GM23338 (cell line): ENCODE measurements around the gene BMP5. TPM values are rescaled to one million over a fixed set of nuclear protein-coding genes. Genes with fewer than 3 reads are reported as not detected.

Source experiments
- ATAC-seq: fragments of 200-7000 bp; cut with Tn5 transposase; 3 replicates; pipeline ENCODE4 v1.9.1; 2020
- DNase-seq: peaks from one replicate; pipeline ENCODE4 v3.0.0-alpha.2; 2015; ENCODE audit warnings: low spot score
- H2AFZ ChIP-seq: fragments of 200-600 bp; sonication (generic); 2 replicates; pipeline ENCODE4 v1.8.0; 2016; ENCODE audit warnings: antibody characterized with exemption, mild to moderate bottlenecking, moderate library complexity
- H3F3A ChIP-seq: fragments of 200-600 bp; sonication (generic); replicated peaks from 2 replicates; pipeline ENCODE4 v1.8.0; 2017; ENCODE audit warnings: antibody characterized with exemption, mixed run types, low read depth
- H3K27ac ChIP-seq: fragments of 200-600 bp; sonication (generic); 2 replicates; pipeline ENCODE4 v1.6.1; 2016; ENCODE audit warnings: low read depth
- H3K27me3 ChIP-seq: fragments of 200-600 bp; sonication (generic); 2 replicates; pipeline ENCODE4 v1.8.0; 2016; ENCODE audit warnings: mild to moderate bottlenecking, mixed run types, moderate library complexity; ENCODE audit not compliant: insufficient read depth
- H3K36me3 ChIP-seq: fragments of 200-600 bp; sonication (generic); 2 replicates; pipeline ENCODE4 v1.8.0; 2016; ENCODE audit warnings: mild to moderate bottlenecking; ENCODE audit not compliant: insufficient read depth
- H3K4me1 ChIP-seq: fragments of 200-600 bp; sonication (generic); 2 replicates; pipeline ENCODE4 v1.8.0; 2016; ENCODE audit warnings: mild to moderate bottlenecking, moderate library complexity; ENCODE audit not compliant: insufficient read depth
- H3K4me2 ChIP-seq: fragments of 200-600 bp; sonication (generic); 2 replicates; pipeline ENCODE4 v1.7.1; 2017; ENCODE audit warnings: mixed run types
- H3K4me3 ChIP-seq: fragments of 200-600 bp; sonication (generic); 2 replicates; pipeline ENCODE4 v1.6.1; 2016; ENCODE audit warnings: mixed run types
- H3K79me2 ChIP-seq: fragments of 200-600 bp; sonication (generic); replicated peaks from 2 replicates; pipeline ENCODE4 v1.8.0; 2017; ENCODE audit warnings: mild to moderate bottlenecking; ENCODE audit not compliant: insufficient read depth
- H3K9me2 ChIP-seq: fragments of 200-600 bp; sonication (generic); 2 replicates; pipeline ENCODE4 v1.8.0; 2017; ENCODE audit not compliant: insufficient read depth
- H4K20me1 ChIP-seq: fragments of 200-600 bp; sonication (generic); replicated peaks from 2 replicates; pipeline ENCODE4 v1.8.0; 2017; ENCODE audit warnings: mild to moderate bottlenecking; ENCODE audit not compliant: insufficient read depth
- H3K27ac Mint-ChIP-seq: 2 replicates; pipeline ENCODE4 v1.8.0; 2020; ENCODE audit warnings: inconsistent platforms, mild to moderate bottlenecking, moderate library complexity, mixed read lengths
- H3K27me3 Mint-ChIP-seq: 3 replicates; pipeline ENCODE4 v1.8.0; 2022; ENCODE audit warnings: low read depth, mild to moderate bottlenecking, moderate library complexity, mixed read lengths, inconsistent platforms; ENCODE audit not compliant: insufficient read depth, poor library complexity
- H3K36me3 Mint-ChIP-seq: 3 replicates; pipeline ENCODE4 v1.8.0; 2021; ENCODE audit warnings: low read depth, mild to moderate bottlenecking, inconsistent platforms, moderate library complexity, mixed read lengths
- H3K4me1 Mint-ChIP-seq: 3 replicates; pipeline ENCODE4 v1.8.0; 2020; ENCODE audit warnings: mild to moderate bottlenecking, inconsistent platforms, mixed read lengths
- H3K4me3 Mint-ChIP-seq: 3 replicates; pipeline ENCODE4 v1.8.0; 2021; ENCODE audit warnings: moderate library complexity, mild to moderate bottlenecking, inconsistent platforms, mixed read lengths
- H3K9me3 Mint-ChIP-seq: 3 replicates; pipeline ENCODE4 v1.8.0; 2020; ENCODE audit warnings: moderate library complexity, mild to moderate bottlenecking, inconsistent platforms, mixed read lengths
- CREB1 ChIP-seq: fragments of 250-450 bp; sonication (Bioruptor Pico); IDR thresholded peaks from 2 replicates; pipeline ENCODE4 v1.5.0; 2020; ENCODE audit warnings: low read depth, mild to moderate bottlenecking, moderate library complexity
- EZH2 ChIP-seq: fragments of 200-600 bp; sonication (generic); IDR thresholded peaks from one replicate; pipeline ENCODE4 v1.8.0; 2017; ENCODE audit warnings: antibody characterized with exemption, mild to moderate bottlenecking, low read depth; ENCODE audit not compliant: unreplicated experiment
- EZH2phosphoT487 ChIP-seq: fragments of 200-600 bp; sonication (generic); IDR thresholded peaks from one replicate; pipeline ENCODE4 v1.8.1; 2018; ENCODE audit warnings: antibody characterized with exemption; ENCODE audit not compliant: unreplicated experiment
- JUNB ChIP-seq: IDR thresholded peaks from one replicate; pipeline ENCODE4 v1.6.1; 2016; ENCODE audit warnings: antibody characterized with exemption; ENCODE audit not compliant: unreplicated experiment
- NANOG ChIP-seq: IDR thresholded peaks from 2 replicates; pipeline ENCODE4 v1.6.1; 2016; ENCODE audit warnings: antibody characterized with exemption, borderline replicate concordance
- REST ChIP-seq: IDR thresholded peaks from one replicate; pipeline ENCODE4 v1.6.1; 2018; ENCODE audit warnings: antibody characterized with exemption; ENCODE audit not compliant: unreplicated experiment
- STAT1 ChIP-seq: IDR thresholded peaks from one replicate; pipeline ENCODE4 v1.6.1; 2016; ENCODE audit warnings: antibody characterized with exemption; ENCODE audit not compliant: unreplicated experiment
- ZNF114 ChIP-seq: fragments of 250-450 bp; sonication (Bioruptor Pico); IDR thresholded peaks from 2 replicates; pipeline ENCODE4 v1.5.0; 2020; ENCODE audit warnings: mild to moderate bottlenecking, moderate library complexity
- ZNF331 ChIP-seq: fragments of 250-450 bp; sonication (Bioruptor Pico); IDR thresholded peaks from 2 replicates; pipeline ENCODE4 v1.5.0; 2020; ENCODE audit warnings: low read depth, mild to moderate bottlenecking, moderate library complexity
- polyA plus RNA-seq: library from polyadenylated mRNA; unstranded; fragments of >200 nt; fragmentation: Nextera tagmentation; extraction: Ambion mirVana; gene quantifications from 2 replicates; pipeline ENCODE4 v1.2.1, GENCODE V29; 2016
- total RNA-seq: library from RNA; depleted of rRNA; stranded (reverse); fragments of >200 nt; shearing (Covaris generic); gene quantifications from 2 replicates; pipeline ENCODE4 v1.2.3, GENCODE V29; 2014
- TF ChIP-seq, protein P1 (sequence below), 2 experiments: fragments of 200-600 bp in 1 of 2; sonication (generic) in 1 of 2; conservative IDR thresholded peaks; 2 replicates each; pipeline versions ENCODE4 v1.5.1 to v1.6.1; 2016 to 2017; ENCODE audit warnings: antibody characterized with exemption in 2 of 2, low read depth in 2 of 2, mild to moderate bottlenecking in 2 of 2, moderate library complexity in 1 of 2

The BMP5 gene
- total and polyA plus RNA-seq, 2 experiments from 2014 or later: 0.06 to 0.07 TPM

DNA sequence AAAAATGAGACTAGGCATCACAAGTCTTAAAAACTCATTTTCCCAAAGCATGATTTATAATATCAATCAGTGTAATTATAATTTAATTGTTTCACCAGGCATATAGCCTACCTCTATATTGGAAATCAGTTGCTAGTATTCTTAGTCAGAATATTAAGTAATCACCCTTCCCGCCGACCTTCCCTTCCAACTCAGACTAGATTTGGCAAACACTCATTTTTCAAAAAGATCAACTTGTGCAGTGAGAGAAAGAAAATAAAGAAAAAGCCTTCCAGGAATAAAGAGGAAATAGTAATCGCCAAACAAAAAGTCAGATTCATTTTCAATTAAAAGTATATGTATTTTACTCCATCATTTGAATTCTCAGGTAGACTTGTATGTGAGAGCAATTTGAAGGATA lies 1.9 kb upstream of the BMP5 start (continued):
- TF ChIP-seq ZNF331 (CRISPR knock-in tag) (no peak), EZH2 (no peak), ZNF114 (no peak), EZH2phosphoT487 (no peak), STAT1 (no peak), JUNB (no peak), REST (no peak)

DNA sequence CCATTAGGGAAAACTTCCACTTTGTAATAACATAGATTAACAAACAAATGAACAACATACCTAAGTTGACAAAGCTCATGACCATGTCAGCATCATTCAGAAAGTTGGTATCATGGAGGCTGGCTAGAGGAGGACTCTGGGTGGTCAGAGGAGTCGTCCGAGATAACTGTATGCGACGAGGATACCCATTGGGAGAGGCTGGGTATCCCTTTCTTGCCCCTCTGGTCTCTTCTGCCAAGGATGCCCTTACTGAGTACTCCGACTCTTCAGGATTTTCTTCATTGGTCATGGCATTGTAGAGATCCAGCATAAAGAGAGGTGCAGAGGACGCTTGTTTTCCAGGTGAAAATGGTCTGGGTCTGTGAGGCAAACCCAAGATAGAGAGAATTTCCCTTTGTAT lies 1.1 kb downstream of the BMP5 start:
- no peaks in the 10 kb centered on the region for H3K9me2 ChIP-seq
- H3K4me1 ChIP-seq: peaks cover 19% of the 10 kb centered on the region
- Mint-ChIP-seq H3K4me1 (peaks cover 28% of the 10 kb centered on the region), H3K27ac (no peak overlapping the region), H3K27me3 (peaks cover 2% of the 10 kb centered on the region), H3K4me3 (no peak overlapping the region), H3K9me3 (no peaks in the 10 kb centered on the region), H3K36me3 (no peaks in the 10 kb centered on the region)
- no peak overlapping the region for H3K27ac ChIP-seq
- H4K20me1 ChIP-seq: no peaks in the 10 kb centered on the region
- no peaks in the 10 kb centered on the region for H3K79me2 ChIP-seq
- H3K4me3 ChIP-seq: no peak overlapping the region
- no peak for ATAC-seq
- no peak overlapping the region for H2AFZ ChIP-seq
- no peaks in the 10 kb centered on the region for H3K27me3 ChIP-seq
- no peaks in the 10 kb centered on the region for H3K36me3 ChIP-seq
- H3K4me2 ChIP-seq: no peak overlapping the region
- no peak for DNase-seq
- H3F3A ChIP-seq: no peaks in the 10 kb centered on the region
- TF ChIP-seq CREB1 (CRISPR knock-in tag) (no peak), NANOG (no peak), JUNB (no peak), EZH2 (no peak), REST (no peak)
- TF ChIP-seq, protein P1, sequence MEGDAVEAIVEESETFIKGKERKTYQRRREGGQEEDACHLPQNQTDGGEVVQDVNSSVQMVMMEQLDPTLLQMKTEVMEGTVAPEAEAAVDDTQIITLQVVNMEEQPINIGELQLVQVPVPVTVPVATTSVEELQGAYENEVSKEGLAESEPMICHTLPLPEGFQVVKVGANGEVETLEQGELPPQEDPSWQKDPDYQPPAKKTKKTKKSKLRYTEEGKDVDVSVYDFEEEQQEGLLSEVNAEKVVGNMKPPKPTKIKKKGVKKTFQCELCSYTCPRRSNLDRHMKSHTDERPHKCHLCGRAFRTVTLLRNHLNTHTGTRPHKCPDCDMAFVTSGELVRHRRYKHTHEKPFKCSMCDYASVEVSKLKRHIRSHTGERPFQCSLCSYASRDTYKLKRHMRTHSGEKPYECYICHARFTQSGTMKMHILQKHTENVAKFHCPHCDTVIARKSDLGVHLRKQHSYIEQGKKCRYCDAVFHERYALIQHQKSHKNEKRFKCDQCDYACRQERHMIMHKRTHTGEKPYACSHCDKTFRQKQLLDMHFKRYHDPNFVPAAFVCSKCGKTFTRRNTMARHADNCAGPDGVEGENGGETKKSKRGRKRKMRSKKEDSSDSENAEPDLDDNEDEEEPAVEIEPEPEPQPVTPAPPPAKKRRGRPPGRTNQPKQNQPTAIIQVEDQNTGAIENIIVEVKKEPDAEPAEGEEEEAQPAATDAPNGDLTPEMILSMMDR (conservative IDR thresholded peaks at IDR 0.05; ENCODE audit: low read depth in 2 of 2): no peak
